BLaER1 (cell line): Measurements from ENCODE around the gene SPARCL1.
"Not testable (repeated sequence)": the region's sequence is repeated elsewhere in the genome, so short reads cannot be mapped to it uniquely, and the experiment has no call there.

Experiments used
- H3K27ac ChIP-seq: shearing (Covaris generic); formaldehyde crosslinking; 2 replicates; pipeline ENCODE4 v1.8.1; 2022
- H3K27me3 ChIP-seq: shearing (Covaris generic); formaldehyde crosslinking; 2 replicates; pipeline ENCODE4 v1.8.1; 2022
- H3K36me3 ChIP-seq: shearing (Covaris generic); formaldehyde crosslinking; 2 replicates; pipeline ENCODE4 v1.8.1; 2022
- H3K4me1 ChIP-seq: shearing (Covaris generic); formaldehyde crosslinking; 2 replicates; pipeline ENCODE4 v1.8.1; 2022
- H3K4me2 ChIP-seq: shearing (Covaris generic); formaldehyde crosslinking; 2 replicates; pipeline ENCODE4 v1.8.1; 2022
- H3K4me3 ChIP-seq: shearing (Covaris generic); formaldehyde crosslinking; 2 replicates; pipeline ENCODE4 v1.8.1; 2022
- H3K9ac ChIP-seq: shearing (Covaris generic); formaldehyde crosslinking; 2 replicates; pipeline ENCODE4 v1.8.1; 2022
- H3K9me3 ChIP-seq: shearing (Covaris generic); formaldehyde crosslinking; 2 replicates; pipeline ENCODE4 v1.8.1; 2022
- H4K20me1 ChIP-seq: shearing (Covaris generic); formaldehyde crosslinking; 2 replicates; pipeline ENCODE4 v1.8.1; 2022
- Cebpa-rat ChIP-seq: shearing (Covaris generic); IDR thresholded peaks from 2 replicates; pipeline ENCODE4 v1.8.1; 2022

The SPARCL1 gene

GRCh38 chr4:87506974-87507701 lies 22.0 kb downstream of the SPARCL1 start:
- Histone ChIP-seq H3K36me3 (no peaks in the 10 kb centered on the region), H3K27me3 (no peaks in the 10 kb centered on the region), H3K4me3 (no peak overlapping the region), H3K4me1 (no peaks in the 10 kb centered on the region), H3K27ac (no peak overlapping the region), H4K20me1 (no peaks in the 10 kb centered on the region), H3K4me2 (no peak overlapping the region), H3K9me3 (no peaks in the 10 kb centered on the region), H3K9ac (no peak overlapping the region)
- no peak for TF ChIP-seq Cebpa-rat

GRCh38 chr4:87505862-87506261 lies 23.3 kb downstream of the SPARCL1 start:
- H3K4me3 ChIP-seq: no peak overlapping the region
- H3K27me3 ChIP-seq: no peaks in the 10 kb centered on the region
- no peak for TF ChIP-seq Cebpa-rat
- H3K9ac ChIP-seq: no peak overlapping the region
- no peak overlapping the region for H3K27ac ChIP-seq
- no peaks in the 10 kb centered on the region for H3K9me3 ChIP-seq
- H4K20me1 ChIP-seq: no peaks in the 10 kb centered on the region
- no peak overlapping the region for H3K4me2 ChIP-seq
- no peaks in the 10 kb centered on the region for H3K4me1 ChIP-seq
- no peaks in the 10 kb centered on the region for H3K36me3 ChIP-seq

- H3K4me2 ChIP-seq: no peak overlapping the region
- H3K27me3 ChIP-seq: no peaks in the 10 kb centered on the region
- TF ChIP-seq Cebpa-rat: no peak
- no peaks in the 10 kb centered on the region for H3K36me3 ChIP-seq
- H3K27ac ChIP-seq: no peak overlapping the region
- no peaks in the 10 kb centered on the region for H3K9me3 ChIP-seq
- no peak overlapping the region for H3K4me3 ChIP-seq
- H3K4me1 ChIP-seq: no peaks in the 10 kb centered on the region
- no peak overlapping the region for H3K9ac ChIP-seq
- no peaks in the 10 kb centered on the region for H4K20me1 ChIP-seq
Measured at GRCh38 chr4:87502580-87503238, 26.5 kb downstream of the SPARCL1 start.

GRCh38 chr4:87500092-87500462 lies 29.1 kb downstream of the SPARCL1 start:
- H3K27me3 ChIP-seq: no peaks in the 10 kb centered on the region
- TF ChIP-seq Cebpa-rat: no peak
- no peaks in the 10 kb centered on the region for H3K4me1 ChIP-seq
- H3K9ac ChIP-seq: no peak overlapping the region
- no peak overlapping the region for H3K4me2 ChIP-seq
- no peaks in the 10 kb centered on the region for H3K36me3 ChIP-seq
- no peak overlapping the region for H3K27ac ChIP-seq
- no peaks in the 10 kb centered on the region for H3K9me3 ChIP-seq
- no peak overlapping the region for H3K4me3 ChIP-seq
- H4K20me1 ChIP-seq: no peaks in the 10 kb centered on the region

DNA sequence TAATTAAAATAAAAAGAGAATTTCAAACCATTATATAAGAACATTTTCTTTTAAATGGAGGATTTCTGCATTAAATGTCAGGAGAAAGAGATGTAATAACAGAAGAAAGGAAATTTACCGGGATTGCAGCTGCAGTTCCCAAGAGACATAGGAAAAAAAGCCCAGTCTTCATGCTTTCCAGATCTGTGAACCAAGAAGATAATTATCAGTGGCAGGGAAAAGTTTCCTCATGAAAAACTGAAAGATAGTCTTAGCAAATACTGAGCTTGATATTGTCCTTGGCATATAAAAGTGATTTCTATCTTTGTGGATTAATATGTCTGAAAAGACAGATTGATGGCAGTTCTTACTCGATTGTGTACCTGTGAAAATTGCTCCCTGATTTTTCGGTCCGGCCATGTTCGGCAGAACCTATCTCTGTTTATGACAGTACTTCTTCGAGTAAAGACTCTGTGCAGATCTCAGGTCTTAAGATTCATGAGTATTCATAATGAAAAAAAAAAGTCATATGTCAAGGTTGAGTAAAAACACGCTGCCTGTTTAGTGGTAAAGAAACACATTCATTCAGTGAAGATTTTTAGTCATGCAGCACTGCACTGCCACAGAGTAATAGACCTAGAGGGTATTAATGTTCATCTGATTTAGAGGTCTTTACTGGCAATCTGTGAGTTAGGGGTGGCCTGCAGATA lies 29.6 kb downstream of the SPARCL1 start:
- no peaks in the 10 kb centered on the region for H4K20me1 ChIP-seq
- no peak for TF ChIP-seq Cebpa-rat
- H3K4me2 ChIP-seq: no peak overlapping the region
- H3K27me3 ChIP-seq: no peaks in the 10 kb centered on the region
- no peaks in the 10 kb centered on the region for H3K9me3 ChIP-seq
- H3K9ac ChIP-seq: no peak overlapping the region
- no peaks in the 10 kb centered on the region for H3K4me1 ChIP-seq
- H3K27ac ChIP-seq: no peak overlapping the region
- no peak overlapping the region for H3K4me3 ChIP-seq
- H3K36me3 ChIP-seq: no peaks in the 10 kb centered on the region

DNA sequence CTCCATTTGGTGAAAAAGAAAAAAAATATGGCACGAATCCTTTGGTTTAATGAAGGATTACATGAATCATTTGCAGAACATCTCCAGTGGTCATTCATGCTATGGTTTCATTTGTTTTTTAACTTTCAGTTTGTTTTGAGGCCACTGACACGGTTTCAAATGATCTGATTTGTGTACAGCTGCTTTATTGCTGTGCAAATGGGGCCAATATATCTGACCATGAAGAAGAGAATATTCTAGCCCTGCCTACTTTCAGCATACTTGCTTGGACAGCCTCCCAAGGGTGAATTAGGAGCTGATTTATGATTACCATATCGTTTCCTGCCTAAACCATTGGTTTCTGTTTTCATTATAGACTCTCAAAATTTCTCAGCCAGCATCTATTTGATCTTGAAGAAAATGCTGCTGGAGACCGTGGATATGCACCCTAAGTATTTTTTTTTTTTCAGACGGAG lies 30.7 kb downstream of the SPARCL1 start:
- H3K27me3 ChIP-seq: no peaks in the 10 kb centered on the region
- no peak overlapping the region for H3K4me2 ChIP-seq
- no peaks in the 10 kb centered on the region for H4K20me1 ChIP-seq
- H3K27ac ChIP-seq: no peak overlapping the region
- no peak overlapping the region for H3K4me3 ChIP-seq
- no peak for TF ChIP-seq Cebpa-rat
- no peak overlapping the region for H3K9ac ChIP-seq
- no peaks in the 10 kb centered on the region for H3K4me1 ChIP-seq
- H3K36me3 ChIP-seq: no peaks in the 10 kb centered on the region
- H3K9me3 ChIP-seq: no peaks in the 10 kb centered on the region

DNA sequence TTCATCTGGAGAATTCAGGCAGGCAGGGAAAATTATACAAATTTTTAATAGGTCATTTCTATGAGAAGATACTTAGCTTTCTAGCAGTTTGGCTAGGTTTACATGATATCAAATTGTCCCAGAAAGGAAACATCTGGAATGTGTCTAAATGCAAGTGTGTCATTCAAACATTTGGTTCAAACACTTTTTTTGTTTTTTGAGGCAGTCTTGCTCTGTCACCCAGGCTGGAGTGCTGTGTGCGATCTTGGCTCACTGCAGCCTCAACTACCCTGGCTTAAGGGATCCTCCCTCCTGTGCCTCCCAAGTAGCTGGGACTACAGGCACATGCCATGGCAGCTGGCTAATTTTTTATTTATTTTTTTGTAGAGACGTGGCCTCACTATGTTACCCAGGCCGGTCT lies 31.6 kb downstream of the SPARCL1 start:
- TF ChIP-seq Cebpa-rat: no peak
- Histone ChIP-seq H3K4me2 (no peak overlapping the region), H3K9me3 (no peaks in the 10 kb centered on the region), H4K20me1 (no peaks in the 10 kb centered on the region), H3K27me3 (no peaks in the 10 kb centered on the region), H3K27ac (no peak overlapping the region), H3K4me1 (no peaks in the 10 kb centered on the region), H3K9ac (no peak overlapping the region), H3K4me3 (no peak overlapping the region), H3K36me3 (no peaks in the 10 kb centered on the region)

DNA sequence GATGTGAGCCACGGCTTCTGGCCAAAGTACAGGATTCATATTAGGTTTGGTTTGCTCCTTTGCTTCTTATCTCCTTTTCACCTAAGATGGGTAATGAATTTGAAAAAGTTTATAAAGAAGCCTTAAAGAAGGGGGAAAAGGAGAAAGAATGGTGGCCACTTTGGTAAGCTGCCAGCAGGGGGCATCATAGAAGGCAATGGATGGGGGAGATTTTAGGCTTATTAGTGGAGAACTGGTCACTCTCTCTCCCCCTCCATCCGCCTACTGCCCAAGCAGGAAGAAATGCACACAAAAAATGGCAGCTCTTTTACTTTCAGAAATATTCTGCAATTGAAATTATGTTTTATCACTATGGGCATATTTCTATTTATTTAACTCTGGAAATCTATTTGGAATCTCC lies 32.0 kb downstream of the SPARCL1 start:
- H3K27me3 ChIP-seq: no peaks in the 10 kb centered on the region
- H3K4me2 ChIP-seq: no peak overlapping the region
- no peak for TF ChIP-seq Cebpa-rat
- H3K4me3 ChIP-seq: no peak overlapping the region
- no peaks in the 10 kb centered on the region for H4K20me1 ChIP-seq
- no peaks in the 10 kb centered on the region for H3K36me3 ChIP-seq
- H3K4me1 ChIP-seq: no peaks in the 10 kb centered on the region
- H3K27ac ChIP-seq: no peak overlapping the region
- H3K9me3 ChIP-seq: no peaks in the 10 kb centered on the region
- no peak overlapping the region for H3K9ac ChIP-seq

DNA sequence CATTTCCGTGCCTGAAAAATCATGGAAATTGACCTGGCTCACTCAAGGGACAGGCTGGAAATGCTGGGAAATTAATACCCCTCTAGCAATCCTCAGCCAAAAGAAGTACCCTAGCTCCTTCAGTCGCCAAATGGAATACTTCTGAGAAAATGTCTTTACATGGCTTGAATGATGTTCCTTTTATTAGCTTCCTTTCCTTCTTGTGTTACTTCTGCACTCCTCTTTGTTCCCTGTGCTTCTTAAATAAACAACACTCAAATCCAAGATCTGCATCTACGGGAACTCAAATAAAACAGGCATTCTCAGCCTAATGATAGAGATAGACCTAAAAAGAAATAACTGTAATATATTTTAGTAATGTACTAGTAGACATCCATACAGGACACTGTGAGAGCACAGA lies 36.1 kb downstream of the SPARCL1 start:
- H3K4me2 ChIP-seq: no peak overlapping the region
- H3K27me3 ChIP-seq: no peaks in the 10 kb centered on the region
- H3K9me3 ChIP-seq: peaks cover 4% of the 10 kb centered on the region; the same call in 1 of the 2 replicates
- no peak for TF ChIP-seq Cebpa-rat
- no peaks in the 10 kb centered on the region for H3K36me3 ChIP-seq
- no peak overlapping the region for H3K4me3 ChIP-seq
- no peak overlapping the region for H3K9ac ChIP-seq
- H3K27ac ChIP-seq: no peak overlapping the region
- no peaks in the 10 kb centered on the region for H3K4me1 ChIP-seq
- no peaks in the 10 kb centered on the region for H4K20me1 ChIP-seq

- H3K36me3 ChIP-seq, H3K27ac ChIP-seq, H3K4me3 ChIP-seq, H3K27me3 ChIP-seq, H3K4me2 ChIP-seq, H4K20me1 ChIP-seq, H3K4me1 ChIP-seq, H3K9me3 ChIP-seq, H3K9ac ChIP-seq: not testable (repeated sequence)
Measured at GRCh38 chr4:87491851-87492250, 37.3 kb downstream of the SPARCL1 start.
